ENCODE measurements around the gene ERI3. TPM values are rescaled to one million over a fixed set of nuclear protein-coding genes. Genes with fewer than 3 reads are reported as not detected.

Gene ERI3
- total RNA-seq, 1 experiment from 2014 or later, result 83.4 TPM

DNA sequence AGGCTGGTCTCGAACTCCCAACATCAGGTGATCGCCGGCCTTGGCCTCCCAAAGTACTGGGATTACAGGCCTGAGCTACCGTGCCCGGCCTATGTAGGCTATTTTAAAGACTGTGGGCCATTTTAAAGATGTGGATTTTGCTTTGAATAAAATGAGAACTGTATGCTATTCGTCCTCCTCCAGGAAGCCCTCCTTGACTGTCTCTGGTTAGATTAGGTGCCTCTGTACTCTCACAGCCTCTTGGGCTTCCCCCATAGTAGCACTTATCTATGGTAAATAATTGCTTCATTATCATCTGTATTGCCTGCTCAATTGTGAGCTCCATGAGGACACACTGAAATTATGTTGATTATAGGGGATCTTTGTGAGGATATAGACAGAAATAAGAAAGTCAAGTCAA, 20.5 kb upstream of the ERI3 start:
- H3K9me3 Mint-ChIP-seq (ENCODE audit: unreplicated experiment), result no peaks in the 10 kb centered on the region
- ChIA-PET CTCF (interaction anchor here (1.4 to 7.5 kb wide), 2 partner anchors 10 to 219 kb away, joined by 6 to 113 read pairs; no protein-coding TSS in a partner anchor), POLR2A (no interaction called here)
- H3K27me3 Mint-ChIP-seq (ENCODE audit: insufficient read depth, unreplicated experiment), result no peaks in the 10 kb centered on the region
- intact Hi-C loops (cut with micrococcal nuclease), result loop anchor here (5.0 kb wide), 1 partner anchor 112 kb away; no protein-coding TSS in a partner anchor
- no TSS peak for BruUV-seq (replicated peaks)
- no peak for TF ChIP-seq CTCF (IDR thresholded peaks at IDR 0.05; ENCODE audit: unreplicated experiment)
- no peak overlapping the region for H3K4me3 Mint-ChIP-seq (ENCODE audit: unreplicated experiment)
- no peaks in the 10 kb centered on the region for H3K36me3 Mint-ChIP-seq (ENCODE audit: insufficient read depth, unreplicated experiment)
- no peak for DNase-seq (ENCODE audit: unreplicated experiment)
- no peaks in the 10 kb centered on the region for H3K4me1 Mint-ChIP-seq (ENCODE audit: insufficient read depth, unreplicated experiment)
- H3K27ac Mint-ChIP-seq (ENCODE audit: low read depth, unreplicated experiment), result no peak overlapping the region

DNA sequence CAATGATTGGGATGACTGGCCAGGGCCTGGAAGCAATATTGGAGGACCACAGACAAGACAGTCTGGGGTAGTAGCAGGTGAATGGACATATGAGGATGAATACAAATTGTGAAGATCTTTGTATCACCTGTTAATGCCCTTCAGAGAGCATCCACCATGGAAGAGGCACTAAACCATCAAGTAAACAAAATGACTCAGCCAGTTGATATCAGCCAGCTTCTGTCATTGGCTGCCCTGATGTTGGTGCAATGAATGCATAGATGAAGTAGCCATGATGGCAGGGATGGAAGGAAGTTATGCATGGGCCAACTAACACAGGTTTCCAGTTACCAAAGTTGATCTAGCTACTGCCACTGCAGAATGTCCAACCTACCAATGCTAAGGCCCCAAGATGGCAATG, 16.1 kb upstream of the ERI3 start:
- no peak overlapping the region for H3K27ac Mint-ChIP-seq (ENCODE audit: low read depth, unreplicated experiment)
- no peak for DNase-seq (ENCODE audit: unreplicated experiment)
- no peaks in the 10 kb centered on the region for H3K27me3 Mint-ChIP-seq (ENCODE audit: insufficient read depth, unreplicated experiment)
- BruUV-seq (replicated peaks), result no TSS peak
- no peak for TF ChIP-seq CTCF (IDR thresholded peaks at IDR 0.05; ENCODE audit: unreplicated experiment)
- no peak overlapping the region for H3K4me3 Mint-ChIP-seq (ENCODE audit: unreplicated experiment)
- POLR2A ChIA-PET, result interaction anchor here (0.6 to 1.3 kb wide), 2 partner anchors 43 to 52 kb away, joined by 3 read pairs; no protein-coding TSS in a partner anchor
- H3K4me1 Mint-ChIP-seq (ENCODE audit: insufficient read depth, unreplicated experiment), result no peaks in the 10 kb centered on the region
- CTCF ChIA-PET, result interaction anchor here (0.6 to 3.5 kb wide), 3 partner anchors 15 to 410 kb away, joined by 3 to 15 read pairs (median 5); no protein-coding TSS in a partner anchor
- H3K36me3 Mint-ChIP-seq (ENCODE audit: insufficient read depth, unreplicated experiment), result no peaks in the 10 kb centered on the region
- no peaks in the 10 kb centered on the region for H3K9me3 Mint-ChIP-seq (ENCODE audit: unreplicated experiment)
- intact Hi-C loops (cut with micrococcal nuclease), result no loop called here

- DNase-seq (ENCODE audit: unreplicated experiment), result no peak
- TF ChIP-seq CTCF (IDR thresholded peaks at IDR 0.05; ENCODE audit: unreplicated experiment), result no peak
- CTCF ChIA-PET, result interaction anchor here (0.9 to 2.7 kb wide), 4 partner anchors 9 to 11 kb away, joined by 3 to 8 read pairs (median 4); no protein-coding TSS in a partner anchor
- Mint-ChIP-seq H3K36me3 (ENCODE audit: insufficient read depth, unreplicated experiment) (no peaks in the 10 kb centered on the region), H3K27ac (ENCODE audit: low read depth, unreplicated experiment) (no peak overlapping the region), H3K4me1 (ENCODE audit: insufficient read depth, unreplicated experiment) (no peaks in the 10 kb centered on the region), H3K27me3 (ENCODE audit: insufficient read depth, unreplicated experiment) (no peaks in the 10 kb centered on the region), H3K9me3 (ENCODE audit: unreplicated experiment) (no peaks in the 10 kb centered on the region), H3K4me3 (ENCODE audit: unreplicated experiment) (no peak overlapping the region)
- POLR2A ChIA-PET, result no interaction called here
- no TSS peak for BruUV-seq (replicated peaks)
- intact Hi-C loops (cut with micrococcal nuclease), result no loop called here
Observed at GRCh38 chr1:44368471-44369151, 13.6 kb upstream of the ERI3 start.

DNA sequence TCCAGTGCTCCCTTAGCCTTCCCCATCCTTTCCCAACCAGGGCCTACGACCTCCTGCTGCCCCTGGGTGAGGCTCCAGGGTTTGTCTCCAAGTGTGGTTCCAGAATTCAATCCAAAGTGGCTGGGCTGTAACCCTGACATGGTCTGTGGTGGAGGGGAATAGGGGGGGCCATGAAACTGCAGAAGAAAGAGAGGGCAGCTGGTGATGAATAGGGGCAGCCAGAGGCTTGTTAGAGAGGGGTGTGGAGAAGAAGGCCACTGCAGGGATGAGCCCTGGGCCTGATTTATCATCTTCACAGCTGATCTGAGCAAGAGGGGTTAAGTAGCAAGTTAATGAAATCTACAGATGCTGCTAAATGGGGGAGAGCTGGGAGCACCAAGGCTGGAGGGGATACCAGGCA, 12.9 kb upstream of the ERI3 start:
- no peak for DNase-seq (ENCODE audit: unreplicated experiment)
- ChIA-PET CTCF (interaction anchor here (0.9 to 2.7 kb wide), 3 partner anchors 8 to 12 kb away, joined by 3 to 8 read pairs (median 4); no protein-coding TSS in a partner anchor), POLR2A (no interaction called here)
- H3K4me3 Mint-ChIP-seq (ENCODE audit: unreplicated experiment), result no peak overlapping the region
- H3K9me3 Mint-ChIP-seq (ENCODE audit: unreplicated experiment), result no peaks in the 10 kb centered on the region
- BruUV-seq (replicated peaks), result no TSS peak
- H3K36me3 Mint-ChIP-seq (ENCODE audit: insufficient read depth, unreplicated experiment), result no peaks in the 10 kb centered on the region
- H3K4me1 Mint-ChIP-seq (ENCODE audit: insufficient read depth, unreplicated experiment), result no peaks in the 10 kb centered on the region
- no peak for TF ChIP-seq CTCF (IDR thresholded peaks at IDR 0.05; ENCODE audit: unreplicated experiment)
- H3K27ac Mint-ChIP-seq (ENCODE audit: low read depth, unreplicated experiment), result no peak overlapping the region
- no peaks in the 10 kb centered on the region for H3K27me3 Mint-ChIP-seq (ENCODE audit: insufficient read depth, unreplicated experiment)
- intact Hi-C loops (cut with micrococcal nuclease), result no loop called here
